ENCODE measurements around the gene PPP1R3A.

- TF ChIP-seq CTCF (IDR thresholded peaks at IDR 0.05) = no peak
- no peak for TF ChIP-seq POLR2A (IDR thresholded peaks at IDR 0.05)
- TF ChIP-seq POLR2AphosphoS5 (IDR thresholded peaks at IDR 0.05) = no peak
- TF ChIP-seq EP300 (IDR thresholded peaks at IDR 0.05) = no peak
Observed at GRCh38 chr7:113883096-113883495, 35.7 kb downstream of the PPP1R3A start.
